ENCODE data around the gene RCBTB1. TPM values are rescaled to one million over a fixed set of nuclear protein-coding genes. Genes with fewer than 3 reads are reported as not detected.
"Not testable (repeated sequence)": the region's sequence is repeated elsewhere in the genome, so short reads cannot be mapped to it uniquely, and the experiment has no call there.

The RCBTB1 gene
- total and polyA plus RNA-seq, 4 donors = 10.3 to 21.6 (median 12.6) TPM

GRCh38 chr13:49625392-49626079, 40.2 kb upstream of the RCBTB1 start:
- no peaks in the 10 kb centered on the region for H3K36me3 ChIP-seq (ENCODE audit: control insufficient read depth in 1 of 2, insufficient read depth in 2 of 2, low read length in 1 of 2)
- no peaks in the 10 kb centered on the region for H3K4me1 ChIP-seq (ENCODE audit: control insufficient read depth in 1 of 2, insufficient read depth in 2 of 2, low read length in 2 of 2)
- H3K27ac ChIP-seq (ENCODE audit: low read depth in 1 of 2, low read length in 2 of 2) = no peak overlapping the region
- H3K9me3 ChIP-seq (ENCODE audit: control insufficient read depth, low read length) = no peaks in the 10 kb centered on the region
- no peak for ATAC-seq (ENCODE audit: low FRiP score)
- intact Hi-C loops (cut with DNase I) = no loop called here
- DNase-seq = peak in 1 of 2 donors; percentile 72
- H3K27me3 ChIP-seq (ENCODE audit: control insufficient read depth in 1 of 2, insufficient read depth in 2 of 2, low read length in 1 of 2) = no peaks in the 10 kb centered on the region
- WGBS, 2 donors = 83 to 84% methylated on average over 12 of the region's 12 CpGs
- no peak overlapping the region for H3K4me3 ChIP-seq (ENCODE audit: low read length in 2 of 2)

GRCh38 chr13:49624229-49624628, 38.9 kb upstream of the RCBTB1 start:
- no peak overlapping the region for H3K27ac ChIP-seq (ENCODE audit: low read depth in 1 of 2, low read length in 2 of 2)
- intact Hi-C loops (cut with DNase I) = no loop called here
- WGBS, 2 donors = 95% methylated on average over 6 of the region's 6 CpGs
- no peaks in the 10 kb centered on the region for H3K4me1 ChIP-seq (ENCODE audit: control insufficient read depth in 1 of 2, insufficient read depth in 2 of 2, low read length in 2 of 2)
- H3K27me3 ChIP-seq (ENCODE audit: control insufficient read depth in 1 of 2, insufficient read depth in 2 of 2, low read length in 1 of 2) = no peaks in the 10 kb centered on the region
- DNase-seq (no peak), ATAC-seq (ENCODE audit: low FRiP score) (no peak)
- H3K36me3 ChIP-seq (ENCODE audit: control insufficient read depth in 1 of 2, insufficient read depth in 2 of 2, low read length in 1 of 2) = no peaks in the 10 kb centered on the region
- no peak overlapping the region for H3K4me3 ChIP-seq (ENCODE audit: low read length in 2 of 2)
- no peaks in the 10 kb centered on the region for H3K9me3 ChIP-seq (ENCODE audit: control insufficient read depth, low read length)

GRCh38 chr13:49622174-49622946, 37.0 kb upstream of the RCBTB1 start:
- H3K27ac ChIP-seq (ENCODE audit: low read depth in 1 of 2, low read length in 2 of 2) = no peak overlapping the region
- no peaks in the 10 kb centered on the region for H3K9me3 ChIP-seq (ENCODE audit: control insufficient read depth, low read length)
- no peaks in the 10 kb centered on the region for H3K4me1 ChIP-seq (ENCODE audit: control insufficient read depth in 1 of 2, insufficient read depth in 2 of 2, low read length in 2 of 2)
- H3K4me3 ChIP-seq (ENCODE audit: low read length in 2 of 2) = no peak overlapping the region
- 20 to 22% methylated on average over 11 of the region's 11 CpGs for WGBS, 2 donors
- intact Hi-C loops (cut with DNase I) = no loop called here
- no peaks in the 10 kb centered on the region for H3K27me3 ChIP-seq (ENCODE audit: control insufficient read depth in 1 of 2, insufficient read depth in 2 of 2, low read length in 1 of 2)
- DNase-seq (no peak), ATAC-seq (ENCODE audit: low FRiP score) (no peak)
- no peaks in the 10 kb centered on the region for H3K36me3 ChIP-seq (ENCODE audit: control insufficient read depth in 1 of 2, insufficient read depth in 2 of 2, low read length in 1 of 2)

- ATAC-seq (ENCODE audit: low FRiP score) = no peak
- Histone ChIP-seq H3K4me1 (ENCODE audit: control insufficient read depth in 1 of 2, insufficient read depth in 2 of 2, low read length in 2 of 2) (no peaks in the 10 kb centered on the region), H3K27ac (ENCODE audit: low read depth in 1 of 2, low read length in 2 of 2) (no peak overlapping the region), H3K36me3 (ENCODE audit: control insufficient read depth in 1 of 2, insufficient read depth in 2 of 2, low read length in 1 of 2) (no peaks in the 10 kb centered on the region), H3K4me3 (ENCODE audit: low read length in 2 of 2) (no peak overlapping the region), H3K27me3 (ENCODE audit: control insufficient read depth in 1 of 2, insufficient read depth in 2 of 2, low read length in 1 of 2) (no peaks in the 10 kb centered on the region), H3K9me3 (ENCODE audit: control insufficient read depth, low read length) (no peaks in the 10 kb centered on the region)
- 51 to 74% methylated on average over 22 of the region's 22 CpGs for WGBS, 2 donors
- intact Hi-C loops (cut with DNase I) = no loop called here
- DNase-seq = no peak
Measured at GRCh38 chr13:49620170-49620621, 34.8 kb upstream of the RCBTB1 start.

- Histone ChIP-seq H3K27me3 (ENCODE audit: control insufficient read depth in 1 of 2, insufficient read depth in 2 of 2, low read length in 1 of 2) (no peaks in the 10 kb centered on the region), H3K36me3 (ENCODE audit: control insufficient read depth in 1 of 2, insufficient read depth in 2 of 2, low read length in 1 of 2) (no peaks in the 10 kb centered on the region), H3K9me3 (ENCODE audit: control insufficient read depth, low read length) (no peaks in the 10 kb centered on the region), H3K4me3 (ENCODE audit: low read length in 2 of 2) (no peak overlapping the region), H3K4me1 (ENCODE audit: control insufficient read depth in 1 of 2, insufficient read depth in 2 of 2, low read length in 2 of 2) (no peaks in the 10 kb centered on the region), H3K27ac (ENCODE audit: low read depth in 1 of 2, low read length in 2 of 2) (no peak overlapping the region)
- 71 to 80% methylated on average over 3 of the region's 3 CpGs for WGBS, 2 donors
- intact Hi-C loops (cut with DNase I) = no loop called here
- no peak for ATAC-seq (ENCODE audit: low FRiP score)
- DNase-seq = no peak
Measured at GRCh38 chr13:49616676-49617065, 31.3 kb upstream of the RCBTB1 start.

GRCh38 chr13:49615836-49616675, 30.7 kb upstream of the RCBTB1 start:
- intact Hi-C loops (cut with DNase I) = no loop called here
- WGBS, 2 donors = 42 to 43% methylated on average over 8 of the region's 8 CpGs
- Histone ChIP-seq H3K9me3 (ENCODE audit: control insufficient read depth, low read length) (no peaks in the 10 kb centered on the region), H3K27me3 (ENCODE audit: control insufficient read depth in 1 of 2, insufficient read depth in 2 of 2, low read length in 1 of 2) (no peaks in the 10 kb centered on the region), H3K36me3 (ENCODE audit: control insufficient read depth in 1 of 2, insufficient read depth in 2 of 2, low read length in 1 of 2) (no peaks in the 10 kb centered on the region), H3K4me3 (ENCODE audit: low read length in 2 of 2) (no peak overlapping the region), H3K27ac (ENCODE audit: low read depth in 1 of 2, low read length in 2 of 2) (peak overlapping the region in 1 of 2 donors; percentile 27), H3K4me1 (ENCODE audit: control insufficient read depth in 1 of 2, insufficient read depth in 2 of 2, low read length in 2 of 2) (no peaks in the 10 kb centered on the region)
- DNase-seq (no peak), ATAC-seq (ENCODE audit: low FRiP score) (no peak)

- not testable (repeated sequence) for H3K27me3 ChIP-seq (ENCODE audit: control insufficient read depth in 1 of 2, insufficient read depth in 2 of 2, low read length in 1 of 2); ATAC-seq (ENCODE audit: low FRiP score)
- 96 to 98% methylated on average over 3 of the region's 3 CpGs for WGBS, 2 donors
Measured at GRCh38 chr13:49612042-49612441, 26.7 kb upstream of the RCBTB1 start.

GRCh38 chr13:49610176-49610575, 24.8 kb upstream of the RCBTB1 start:
- 90 to 95% methylated on average over 1 of the region's 1 CpG for WGBS, 2 donors
- no peaks in the 10 kb centered on the region for H3K4me1 ChIP-seq (ENCODE audit: control insufficient read depth in 1 of 2, insufficient read depth in 2 of 2, low read length in 2 of 2)
- no peak for DNase-seq
- ATAC-seq (ENCODE audit: low FRiP score) = no peak
- no peaks in the 10 kb centered on the region for H3K36me3 ChIP-seq (ENCODE audit: control insufficient read depth in 1 of 2, insufficient read depth in 2 of 2, low read length in 1 of 2)
- no peak overlapping the region for H3K4me3 ChIP-seq (ENCODE audit: low read length in 2 of 2)
- no peaks in the 10 kb centered on the region for H3K27me3 ChIP-seq (ENCODE audit: control insufficient read depth in 1 of 2, insufficient read depth in 2 of 2, low read length in 1 of 2)
- no peak overlapping the region for H3K27ac ChIP-seq (ENCODE audit: low read depth in 1 of 2, low read length in 2 of 2)
- intact Hi-C loops (cut with DNase I) = no loop called here
- H3K9me3 ChIP-seq (ENCODE audit: control insufficient read depth, low read length) = no peaks in the 10 kb centered on the region

More at GRCh38 chr13:49612042-49612441, 26.7 kb upstream of the RCBTB1 start:
- H3K27ac ChIP-seq (ENCODE audit: low read depth in 1 of 2, low read length in 2 of 2); H3K4me3 ChIP-seq (ENCODE audit: low read length in 2 of 2); H3K9me3 ChIP-seq (ENCODE audit: control insufficient read depth, low read length); H3K4me1 ChIP-seq (ENCODE audit: control insufficient read depth in 1 of 2, insufficient read depth in 2 of 2, low read length in 2 of 2); H3K36me3 ChIP-seq (ENCODE audit: control insufficient read depth in 1 of 2, insufficient read depth in 2 of 2, low read length in 1 of 2); DNase-seq; intact Hi-C loops (cut with DNase I): not testable (repeated sequence)

All from aorta (tissue), 5 donors.